OCI-LY7 (cell line): ENCODE results near the gene TBX5. TPM values are rescaled to one million over a fixed set of nuclear protein-coding genes. Genes with fewer than 3 reads are reported as not detected.

Source experiments
- BruUV-seq: library from RNA; stranded (reverse); fragments of 400-500 nt; replicated peaks from 2 replicates; lab custom pipeline; 2021; lab: Mats Ljungman, UMichigan
- CTCF ChIA-PET: fragments of 300-600 bp; sonication (Branson Sonifier 250); formaldehyde crosslinking; loops from one replicate; lab custom pipeline; 2022; ENCODE audit warnings: antibody characterized with exemption; ENCODE audit not compliant: unreplicated experiment; lab: Charles Lee
- POLR2A ChIA-PET: fragments of 300-600 bp; sonication (Branson Sonifier 250); formaldehyde crosslinking; loops from one replicate; lab custom pipeline; 2022; ENCODE audit warnings: antibody characterized with exemption; lab: Charles Lee
- DNase-seq: peaks from one replicate; pipeline ENCODE4 v3.0.0-alpha.2; 2015; ENCODE audit warnings: low spot score
- H2AFZ ChIP-seq: fragments of 200-600 bp; sonication (generic), shearing (Covaris generic); 2 replicates; pipeline ENCODE4 v1.6.1; 2014; ENCODE audit warnings: mild to moderate bottlenecking, antibody characterized with exemption, low read length, moderate library complexity
- H3K27ac ChIP-seq: fragments of 200-600 bp; sonication (generic); 2 replicates; pipeline ENCODE4 v1.5.1; 2014; ENCODE audit warnings: mixed run types, low read depth, mild to moderate bottlenecking, moderate library complexity, low read length, inconsistent platforms; ENCODE audit not compliant: poor library complexity, severe bottlenecking
- H3K36me3 ChIP-seq: fragments of 200-600 bp; sonication (generic); 2 replicates; pipeline ENCODE4 v1.6.1; 2014; ENCODE audit warnings: mild to moderate bottlenecking, antibody characterized with exemption, low read length, moderate library complexity, mixed read lengths; ENCODE audit not compliant: insufficient read depth
- H3K4me1 ChIP-seq: fragments of 200-600 bp; sonication (generic); 2 replicates; pipeline ENCODE4 v1.5.1; 2014; ENCODE audit warnings: mild to moderate bottlenecking, low read length; ENCODE audit not compliant: insufficient read depth, poor library complexity, severe bottlenecking
- H3K4me2 ChIP-seq: fragments of 200-600 bp; sonication (generic); 2 replicates; pipeline ENCODE4 v1.6.1; 2014; ENCODE audit warnings: mild to moderate bottlenecking, low read length
- H3K4me3 ChIP-seq: fragments of 200-600 bp; sonication (generic); 2 replicates; pipeline ENCODE4 v1.5.1; 2014; ENCODE audit warnings: mild to moderate bottlenecking, low read depth, low read length; ENCODE audit not compliant: poor library complexity, severe bottlenecking
- H3K79me2 ChIP-seq: fragments of 200-600 bp; sonication (generic); 2 replicates; pipeline ENCODE4 v1.6.1; 2016; ENCODE audit warnings: low read depth, mild to moderate bottlenecking, low read length, moderate library complexity, mixed read lengths; ENCODE audit not compliant: insufficient read depth
- H3K9me2 ChIP-seq: fragments of 200-600 bp; sonication (generic); 2 replicates; pipeline ENCODE4 v1.6.1; 2016; ENCODE audit warnings: mild to moderate bottlenecking, low read length, mixed read lengths; ENCODE audit not compliant: insufficient read depth
- H3K9me3 ChIP-seq: fragments of 200-600 bp; sonication (generic); 2 replicates; pipeline ENCODE4 v1.6.1; 2014; ENCODE audit warnings: mild to moderate bottlenecking, mixed run types, low read length, mixed read lengths
- H4K20me1 ChIP-seq: fragments of 200-600 bp; sonication (generic); 2 replicates; pipeline ENCODE4 v1.6.1; 2014; ENCODE audit warnings: mild to moderate bottlenecking, antibody characterized with exemption, low read length, moderate library complexity, mixed read lengths; ENCODE audit not compliant: insufficient read depth
- CTCF ChIP-seq: fragments of 200-600 bp; sonication (generic); conservative IDR thresholded peaks from 2 replicates; pipeline ENCODE4 v1.5.1; 2014; ENCODE audit warnings: mild to moderate bottlenecking, antibody characterized with exemption, low read length, moderate library complexity, mixed read lengths
- EZH2phosphoT487 ChIP-seq: fragments of 200-600 bp; sonication (generic); IDR thresholded peaks from 2 replicates; pipeline ENCODE4 v1.6.1; 2018; ENCODE audit warnings: low read depth, borderline replicate concordance, mild to moderate bottlenecking, mixed run types, antibody characterized with exemption, low read length, moderate library complexity, mixed read lengths
- intact Hi-C: fragments of 100-400 bp; cut with micrococcal nuclease; formaldehyde crosslinking; loops from one replicate; pipeline ENCODE4 v1.10.0; 2022; ENCODE audit not compliant: unreplicated experiment
- total RNA-seq, 2 experiments: library from RNA; depleted of rRNA in 1 of 2; stranded (reverse); fragments of >200 nt in 1 of 2; shearing (Covaris generic) in 1 of 2; gene quantifications; 2 replicates each; pipeline ENCODE4 v1.2.3, GENCODE V29; 2014 to 2022

TBX5 gene
- total RNA-seq, 2 experiments from 2014 or later: not detected

DNA sequence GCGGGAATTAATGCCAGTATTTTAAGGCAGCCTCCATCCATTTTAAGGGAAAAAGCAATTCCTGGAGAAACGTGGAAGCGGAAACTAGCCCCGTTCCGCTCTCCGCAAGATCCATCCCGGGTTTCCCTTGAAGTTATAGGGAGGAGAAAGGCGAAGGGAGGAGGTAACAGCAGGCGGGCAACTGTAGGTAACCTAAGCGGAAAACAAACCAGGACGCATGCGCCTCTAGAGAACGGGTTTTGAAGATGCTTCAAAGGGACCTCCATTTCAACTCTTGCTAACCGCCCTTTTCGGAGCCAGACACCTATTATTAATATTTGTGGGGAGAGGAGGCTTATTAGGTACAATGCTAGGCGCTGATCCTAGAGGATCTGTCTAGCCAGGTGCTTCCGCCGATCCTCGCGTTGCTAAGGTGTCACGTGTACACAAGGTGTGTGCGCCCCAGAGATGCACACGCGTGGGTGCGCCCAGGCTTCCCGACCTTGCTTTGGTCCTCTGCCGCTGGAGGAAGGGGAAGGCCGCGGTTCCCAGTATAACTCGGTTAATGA, 6.2 kb downstream of the TBX5 start:
- no peaks in the 10 kb centered on the region for H4K20me1 ChIP-seq
- ChIA-PET POLR2A (no interaction called here), CTCF (no interaction called here)
- H3K9me3 ChIP-seq: no peaks in the 10 kb centered on the region
- H2AFZ ChIP-seq: no peak overlapping the region
- H3K4me1 ChIP-seq: no peaks in the 10 kb centered on the region
- no peak for DNase-seq
- no peaks in the 10 kb centered on the region for H3K36me3 ChIP-seq
- H3K79me2 ChIP-seq: no peaks in the 10 kb centered on the region
- BruUV-seq: no TSS peak
- H3K4me3 ChIP-seq: no peak overlapping the region
- H3K4me2 ChIP-seq: no peak overlapping the region
- no peaks in the 10 kb centered on the region for H3K9me2 ChIP-seq
- no peak overlapping the region for H3K27ac ChIP-seq
- TF ChIP-seq EZH2phosphoT487: no peak
- no peak for TF ChIP-seq CTCF
- intact Hi-C loops: no loop called here

DNA sequence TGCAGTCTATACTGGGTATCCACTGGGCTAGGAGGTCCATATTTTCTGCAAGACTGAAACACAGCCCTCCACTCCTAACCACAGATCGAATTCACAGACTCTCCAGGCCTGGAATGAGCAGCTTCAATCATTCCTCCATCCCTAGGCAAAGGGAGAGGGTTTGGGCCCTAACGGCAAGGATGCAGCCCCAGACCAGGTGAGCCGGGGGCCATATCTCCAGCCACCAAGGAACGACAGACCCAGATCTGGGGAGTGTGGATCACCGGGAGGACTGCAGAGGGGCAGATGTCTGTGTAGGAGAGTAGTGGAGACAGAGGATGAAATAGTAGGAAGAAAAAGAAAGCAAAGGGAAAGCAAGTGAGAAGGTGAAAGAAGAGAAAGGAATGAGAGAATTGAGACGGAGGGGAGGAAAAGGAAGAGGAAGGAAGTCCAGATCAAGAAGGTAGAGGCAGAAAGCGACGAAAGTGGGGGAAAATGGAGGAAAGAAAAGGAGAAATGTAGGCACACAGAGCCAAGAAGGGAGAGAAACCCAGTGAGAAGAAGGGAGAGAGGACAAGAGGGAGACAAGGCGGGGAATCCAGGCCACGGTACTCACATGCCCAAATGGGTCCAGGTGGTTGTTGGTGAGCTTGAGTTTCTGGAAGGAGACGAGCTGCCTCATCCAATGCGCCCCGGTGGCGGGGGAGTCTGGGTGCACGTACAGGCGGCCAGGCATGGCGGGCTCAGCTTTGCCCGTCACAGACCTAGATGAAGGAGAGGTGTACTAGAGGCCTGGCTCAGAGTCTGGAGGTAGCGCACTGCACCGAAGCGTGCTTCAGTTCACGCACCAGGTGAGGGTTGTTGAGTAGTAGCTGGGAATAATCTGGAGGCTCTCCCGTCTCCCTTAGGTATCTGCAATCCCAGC, 7.7 kb downstream of the TBX5 start:
- intact Hi-C loops: no loop called here

More for the DNA sequence above, 7.7 kb downstream of the TBX5 start:
- no TSS peak for BruUV-seq
- no peaks in the 10 kb centered on the region for H4K20me1 ChIP-seq
- H3K36me3 ChIP-seq: no peaks in the 10 kb centered on the region
- H3K9me3 ChIP-seq: no peaks in the 10 kb centered on the region
- no peak for DNase-seq
- no peaks in the 10 kb centered on the region for H3K79me2 ChIP-seq
- no peaks in the 10 kb centered on the region for H3K9me2 ChIP-seq
- TF ChIP-seq EZH2phosphoT487 (no peak), CTCF (no peak)
- no peak overlapping the region for H3K27ac ChIP-seq
- no peaks in the 10 kb centered on the region for H3K4me1 ChIP-seq
- POLR2A ChIA-PET: no interaction called here
- no peak overlapping the region for H2AFZ ChIP-seq
- CTCF ChIA-PET: no interaction called here
- no peak overlapping the region for H3K4me2 ChIP-seq
- H3K4me3 ChIP-seq: no peak overlapping the region
